SK-N-SH treated with all-trans-retinoic acid at 6 μM for 48 hours (cell line): ENCODE results near the gene HS3ST5.

Experiments used
- ATAC-seq: fragments of 200-7000 bp; cut with Tn5 transposase; 3 replicates; pipeline ENCODE4 v1.9.1; 2020; ENCODE audit warnings: mild to moderate bottlenecking, moderate library complexity
- ARNTL ChIP-seq: fragments of 450-650 bp; formaldehyde crosslinking; IDR thresholded peaks from 2 replicates; pipeline ENCODE4 v1.5.0; 2020; ENCODE audit warnings: low read depth, mild to moderate bottlenecking, moderate library complexity, borderline replicate concordance
- CSDC2 ChIP-seq: fragments of 250-450 bp; sonication (Bioruptor Pico); IDR thresholded peaks from 2 replicates; pipeline ENCODE4 v1.5.0; 2020; ENCODE audit warnings: mild to moderate bottlenecking, moderate library complexity
- ESRRG ChIP-seq: fragments of 250-450 bp; sonication (Bioruptor Pico); IDR thresholded peaks from 2 replicates; pipeline ENCODE4 v1.6.1; 2021; ENCODE audit warnings: mild to moderate bottlenecking
- GLIS3 ChIP-seq: fragments of 250-450 bp; sonication (Bioruptor Pico); IDR thresholded peaks from 2 replicates; pipeline ENCODE4 v1.5.0; 2020; ENCODE audit warnings: mild to moderate bottlenecking, moderate library complexity
- ISL1 ChIP-seq: fragments of 250-450 bp; sonication (Bioruptor Pico); IDR thresholded peaks from 2 replicates; pipeline ENCODE4 v2.1.2; 2022; ENCODE audit warnings: mild to moderate bottlenecking, moderate library complexity
- OSR1 ChIP-seq: fragments of 250-450 bp; sonication (Bioruptor Pico); IDR thresholded peaks from 2 replicates; pipeline ENCODE4 v1.8.0; 2022; ENCODE audit warnings: moderate library complexity, mild to moderate bottlenecking, inconsistent platforms
- RARB ChIP-seq: fragments of 250-450 bp; sonication (Bioruptor Pico); IDR thresholded peaks from 2 replicates; pipeline ENCODE4 v1.8.0; 2021; ENCODE audit warnings: mild to moderate bottlenecking, moderate library complexity
- SNAI2 ChIP-seq: fragments of 250-450 bp; sonication (Bioruptor Pico); IDR thresholded peaks from 2 replicates; pipeline ENCODE4 v1.5.0; 2020; ENCODE audit warnings: mild to moderate bottlenecking, moderate library complexity
- TCF4 ChIP-seq: fragments of 250-450 bp; sonication (Bioruptor Pico); IDR thresholded peaks from 2 replicates; pipeline ENCODE4 v1.8.0; 2021; ENCODE audit warnings: mild to moderate bottlenecking, moderate library complexity, borderline replicate concordance
- TOX ChIP-seq: fragments of 250-450 bp; sonication (Bioruptor Pico); IDR thresholded peaks from 2 replicates; pipeline ENCODE4 v1.8.0; 2021; ENCODE audit warnings: mild to moderate bottlenecking, moderate library complexity, borderline replicate concordance
- ZC3H10 ChIP-seq: fragments of 250-450 bp; sonication (Bioruptor Pico); IDR thresholded peaks from 2 replicates; pipeline ENCODE4 v1.5.1; 2021; ENCODE audit warnings: mild to moderate bottlenecking, moderate library complexity
- ZFP3 ChIP-seq: fragments of 250-450 bp; sonication (Bioruptor Pico); IDR thresholded peaks from 2 replicates; pipeline ENCODE4 v1.5.0; 2020; ENCODE audit warnings: mild to moderate bottlenecking, moderate library complexity
- ZFP30 ChIP-seq: fragments of 450-650 bp; formaldehyde crosslinking; IDR thresholded peaks from 2 replicates; pipeline ENCODE4 v1.5.0; 2022; ENCODE audit warnings: mild to moderate bottlenecking, moderate library complexity
- ZNF565 ChIP-seq: fragments of 450-650 bp; formaldehyde crosslinking; conservative IDR thresholded peaks from 2 replicates; pipeline ENCODE4 v1.5.0; 2020; ENCODE audit warnings: low read depth, mild to moderate bottlenecking, moderate library complexity
- ZNF70 ChIP-seq: fragments of 450-650 bp; formaldehyde crosslinking; IDR thresholded peaks from 2 replicates; pipeline ENCODE4 v1.5.0; 2020; ENCODE audit warnings: mild to moderate bottlenecking, moderate library complexity
- ZNF8 ChIP-seq: fragments of 450-650 bp; formaldehyde crosslinking; IDR thresholded peaks from 2 replicates; pipeline ENCODE4 v1.5.0; 2020; ENCODE audit warnings: mild to moderate bottlenecking, moderate library complexity
- TF ChIP-seq, protein P1 (sequence below): fragments of 250-450 bp; sonication (Bioruptor Pico); IDR thresholded peaks from 2 replicates; pipeline ENCODE4 v1.8.0; 2020; ENCODE audit warnings: mild to moderate bottlenecking, moderate library complexity, borderline replicate concordance
- TF ChIP-seq, protein P2 (sequence below): fragments of 250-450 bp; sonication (Bioruptor Pico); IDR thresholded peaks from 2 replicates; pipeline ENCODE4 v1.5.0; 2020; ENCODE audit warnings: mild to moderate bottlenecking, moderate library complexity
- TF ChIP-seq, protein P3 (sequence below): fragments of 250-450 bp; sonication (Bioruptor Pico); IDR thresholded peaks from 2 replicates; pipeline ENCODE4 v1.5.1; 2020; ENCODE audit warnings: low read depth, mild to moderate bottlenecking, moderate library complexity
- TF ChIP-seq, protein P4 (sequence below): fragments of 250-450 bp; sonication (Bioruptor Pico); IDR thresholded peaks from 2 replicates; pipeline ENCODE4 v1.5.1; 2021; ENCODE audit warnings: mild to moderate bottlenecking, moderate library complexity

Gene HS3ST5

GRCh38 chr6:114253431-114253830, 89.4 kb downstream of the HS3ST5 start:
- no peak for TF ChIP-seq ZNF565 (CRISPR knock-in tag)
- TF ChIP-seq TOX (CRISPR knock-in tag): no peak
- TF ChIP-seq, protein P1, sequence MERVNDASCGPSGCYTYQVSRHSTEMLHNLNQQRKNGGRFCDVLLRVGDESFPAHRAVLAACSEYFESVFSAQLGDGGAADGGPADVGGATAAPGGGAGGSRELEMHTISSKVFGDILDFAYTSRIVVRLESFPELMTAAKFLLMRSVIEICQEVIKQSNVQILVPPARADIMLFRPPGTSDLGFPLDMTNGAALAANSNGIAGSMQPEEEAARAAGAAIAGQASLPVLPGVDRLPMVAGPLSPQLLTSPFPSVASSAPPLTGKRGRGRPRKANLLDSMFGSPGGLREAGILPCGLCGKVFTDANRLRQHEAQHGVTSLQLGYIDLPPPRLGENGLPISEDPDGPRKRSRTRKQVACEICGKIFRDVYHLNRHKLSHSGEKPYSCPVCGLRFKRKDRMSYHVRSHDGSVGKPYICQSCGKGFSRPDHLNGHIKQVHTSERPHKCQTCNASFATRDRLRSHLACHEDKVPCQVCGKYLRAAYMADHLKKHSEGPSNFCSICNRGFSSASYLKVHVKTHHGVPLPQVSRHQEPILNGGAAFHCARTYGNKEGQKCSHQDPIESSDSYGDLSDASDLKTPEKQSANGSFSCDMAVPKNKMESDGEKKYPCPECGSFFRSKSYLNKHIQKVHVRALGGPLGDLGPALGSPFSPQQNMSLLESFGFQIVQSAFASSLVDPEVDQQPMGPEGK: no peak
- TF ChIP-seq, protein P2, sequence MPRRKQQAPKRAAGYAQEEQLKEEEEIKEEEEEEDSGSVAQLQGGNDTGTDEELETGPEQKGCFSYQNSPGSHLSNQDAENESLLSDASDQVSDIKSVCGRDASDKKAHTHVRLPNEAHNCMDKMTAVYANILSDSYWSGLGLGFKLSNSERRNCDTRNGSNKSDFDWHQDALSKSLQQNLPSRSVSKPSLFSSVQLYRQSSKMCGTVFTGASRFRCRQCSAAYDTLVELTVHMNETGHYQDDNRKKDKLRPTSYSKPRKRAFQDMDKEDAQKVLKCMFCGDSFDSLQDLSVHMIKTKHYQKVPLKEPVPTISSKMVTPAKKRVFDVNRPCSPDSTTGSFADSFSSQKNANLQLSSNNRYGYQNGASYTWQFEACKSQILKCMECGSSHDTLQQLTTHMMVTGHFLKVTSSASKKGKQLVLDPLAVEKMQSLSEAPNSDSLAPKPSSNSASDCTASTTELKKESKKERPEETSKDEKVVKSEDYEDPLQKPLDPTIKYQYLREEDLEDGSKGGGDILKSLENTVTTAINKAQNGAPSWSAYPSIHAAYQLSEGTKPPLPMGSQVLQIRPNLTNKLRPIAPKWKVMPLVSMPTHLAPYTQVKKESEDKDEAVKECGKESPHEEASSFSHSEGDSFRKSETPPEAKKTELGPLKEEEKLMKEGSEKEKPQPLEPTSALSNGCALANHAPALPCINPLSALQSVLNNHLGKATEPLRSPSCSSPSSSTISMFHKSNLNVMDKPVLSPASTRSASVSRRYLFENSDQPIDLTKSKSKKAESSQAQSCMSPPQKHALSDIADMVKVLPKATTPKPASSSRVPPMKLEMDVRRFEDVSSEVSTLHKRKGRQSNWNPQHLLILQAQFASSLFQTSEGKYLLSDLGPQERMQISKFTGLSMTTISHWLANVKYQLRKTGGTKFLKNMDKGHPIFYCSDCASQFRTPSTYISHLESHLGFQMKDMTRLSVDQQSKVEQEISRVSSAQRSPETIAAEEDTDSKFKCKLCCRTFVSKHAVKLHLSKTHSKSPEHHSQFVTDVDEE (CRISPR knock-in tag): no peak
- no peak for TF ChIP-seq ZC3H10 (CRISPR knock-in tag)
- no peak for TF ChIP-seq ARNTL (CRISPR knock-in tag)
- no peak for TF ChIP-seq ZFP30 (CRISPR knock-in tag)
- TF ChIP-seq ZFP3: no peak
- TF ChIP-seq ZNF70 (CRISPR knock-in tag): no peak
- TF ChIP-seq ESRRG: no peak
- TF ChIP-seq GLIS3: no peak
- TF ChIP-seq, protein P3, sequence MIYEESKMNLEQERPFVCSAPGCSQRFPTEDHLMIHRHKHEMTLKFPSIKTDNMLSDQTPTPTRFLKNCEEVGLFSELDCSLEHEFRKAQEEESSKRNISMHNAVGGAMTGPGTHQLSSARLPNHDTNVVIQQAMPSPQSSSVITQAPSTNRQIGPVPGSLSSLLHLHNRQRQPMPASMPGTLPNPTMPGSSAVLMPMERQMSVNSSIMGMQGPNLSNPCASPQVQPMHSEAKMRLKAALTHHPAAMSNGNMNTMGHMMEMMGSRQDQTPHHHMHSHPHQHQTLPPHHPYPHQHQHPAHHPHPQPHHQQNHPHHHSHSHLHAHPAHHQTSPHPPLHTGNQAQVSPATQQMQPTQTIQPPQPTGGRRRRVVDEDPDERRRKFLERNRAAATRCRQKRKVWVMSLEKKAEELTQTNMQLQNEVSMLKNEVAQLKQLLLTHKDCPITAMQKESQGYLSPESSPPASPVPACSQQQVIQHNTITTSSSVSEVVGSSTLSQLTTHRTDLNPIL (CRISPR knock-in tag): no peak
- TF ChIP-seq OSR1 (CRISPR knock-in tag): no peak
- TF ChIP-seq SNAI2 (CRISPR knock-in tag): no peak
- no peak for TF ChIP-seq CSDC2 (CRISPR knock-in tag)
- ATAC-seq: no peak

- TF ChIP-seq ESRRG (no peak), ZC3H10 (CRISPR knock-in tag) (no peak), ARNTL (CRISPR knock-in tag) (no peak), ZNF8 (CRISPR knock-in tag) (no peak), RARB (no peak), OSR1 (CRISPR knock-in tag) (no peak), ISL1 (CRISPR knock-in tag) (no peak), ZFP3 (no peak), TCF4 (no peak), GLIS3 (no peak), SNAI2 (CRISPR knock-in tag) (no peak), CSDC2 (CRISPR knock-in tag) (no peak)
- TF ChIP-seq, protein P3 (CRISPR knock-in tag): no peak
- TF ChIP-seq, protein P4, sequence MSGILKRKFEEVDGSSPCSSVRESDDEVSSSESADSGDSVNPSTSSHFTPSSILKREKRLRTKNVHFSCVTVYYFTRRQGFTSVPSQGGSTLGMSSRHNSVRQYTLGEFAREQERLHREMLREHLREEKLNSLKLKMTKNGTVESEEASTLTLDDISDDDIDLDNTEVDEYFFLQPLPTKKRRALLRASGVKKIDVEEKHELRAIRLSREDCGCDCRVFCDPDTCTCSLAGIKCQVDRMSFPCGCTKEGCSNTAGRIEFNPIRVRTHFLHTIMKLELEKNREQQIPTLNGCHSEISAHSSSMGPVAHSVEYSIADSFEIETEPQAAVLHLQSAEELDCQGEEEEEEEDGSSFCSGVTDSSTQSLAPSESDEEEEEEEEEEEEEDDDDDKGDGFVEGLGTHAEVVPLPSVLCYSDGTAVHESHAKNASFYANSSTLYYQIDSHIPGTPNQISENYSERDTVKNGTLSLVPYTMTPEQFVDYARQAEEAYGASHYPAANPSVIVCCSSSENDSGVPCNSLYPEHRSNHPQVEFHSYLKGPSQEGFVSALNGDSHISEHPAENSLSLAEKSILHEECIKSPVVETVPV: no peak
- TF ChIP-seq, protein P2 (CRISPR knock-in tag): no peak
- ATAC-seq: no peak
Measured at GRCh38 chr6:114249522-114249921, 93.3 kb downstream of the HS3ST5 start.
